Neural cell (in vitro differentiated cells): ENCODE measurements around the gene PRDM11. TPM values are rescaled to one million over a fixed set of nuclear protein-coding genes. Genes with fewer than 3 reads are reported as not detected.

Experiments used
- H2AFZ ChIP-seq: fragments of 200-600, 300-800 bp; sonication (generic), shearing (Covaris generic); 2 replicates; pipeline ENCODE4 v1.6.0; 2014; ENCODE audit warnings: low read depth, mild to moderate bottlenecking, antibody characterized with exemption, low read length, moderate library complexity
- H3F3A ChIP-seq: fragments of 200-600 bp; shearing (Covaris generic); 2 replicates; pipeline ENCODE4 v1.6.1; 2016; ENCODE audit warnings: mild to moderate bottlenecking, moderate library complexity, mixed read lengths, antibody characterized with exemption, low read length; ENCODE audit not compliant: insufficient read depth, poor library complexity, severe bottlenecking
- H3K27ac ChIP-seq: fragments of 200-600, 300-800 bp; sonication (generic), shearing (Covaris generic); 2 replicates; pipeline ENCODE4 v1.5.1; 2014; ENCODE audit warnings: mild to moderate bottlenecking, low read length, moderate library complexity
- H3K27me3 ChIP-seq: fragments of 300-800, 200-600 bp; sonication (generic), shearing (Covaris generic); 2 replicates; pipeline ENCODE4 v1.6.0; 2014; ENCODE audit warnings: mild to moderate bottlenecking, low read depth, low read length, moderate library complexity; ENCODE audit not compliant: insufficient read depth
- H3K36me3 ChIP-seq: fragments of 300-800, 200-600 bp; sonication (generic), shearing (Covaris generic); 2 replicates; pipeline ENCODE4 v1.5.1; 2014; ENCODE audit warnings: mild to moderate bottlenecking, antibody characterized with exemption, low read length, moderate library complexity; ENCODE audit not compliant: insufficient read depth
- H3K4me2 ChIP-seq: fragments of 300-800, 200-600 bp; sonication (generic), shearing (Covaris generic); 2 replicates; pipeline ENCODE4 v1.6.0; 2014; ENCODE audit warnings: mild to moderate bottlenecking, low read length
- H3K4me3 ChIP-seq: fragments of 300-800, 200-600 bp; sonication (generic), shearing (Covaris generic); 2 replicates; pipeline ENCODE4 v1.5.1; 2014; ENCODE audit warnings: mild to moderate bottlenecking, low read length, moderate library complexity
- H3K79me2 ChIP-seq: fragments of 200-600 bp; shearing (Covaris generic); replicated peaks from 2 replicates; pipeline ENCODE4 v1.6.0; 2014; ENCODE audit warnings: mild to moderate bottlenecking, low read length, moderate library complexity; ENCODE audit not compliant: insufficient read depth
- H3K9ac ChIP-seq: fragments of 300-800, 200-600 bp; sonication (generic), shearing (Covaris generic); 2 replicates; pipeline ENCODE4 v1.6.1; 2016; ENCODE audit warnings: mild to moderate bottlenecking, low read length, mixed read lengths
- H3K9me2 ChIP-seq: fragments of 200-600 bp; shearing (Covaris generic); 2 replicates; pipeline ENCODE4 v1.6.1; 2016; ENCODE audit warnings: mild to moderate bottlenecking, low read length, mixed read lengths; ENCODE audit not compliant: insufficient read depth
- H3K9me3 ChIP-seq: fragments of 200-600, 300-800 bp; sonication (generic), shearing (Covaris generic); 2 replicates; pipeline ENCODE4 v1.6.1; 2016; ENCODE audit warnings: mild to moderate bottlenecking, mixed run types, low read length, moderate library complexity, mixed read lengths
- H4K20me1 ChIP-seq: fragments of 200-600 bp; shearing (Covaris generic); 2 replicates; pipeline ENCODE4 v1.6.1; 2016; ENCODE audit warnings: mild to moderate bottlenecking, mixed run types; ENCODE audit not compliant: insufficient read depth
- CTCF ChIP-seq: fragments of 450-650 bp; IDR thresholded peaks from 2 replicates; pipeline ENCODE4 v1.5.1; 2014; ENCODE audit warnings: antibody characterized with exemption, mild to moderate bottlenecking, moderate library complexity; ENCODE audit not compliant: poor library complexity, severe bottlenecking
- EP300 ChIP-seq: fragments of 450-650 bp; conservative IDR thresholded peaks from 2 replicates; pipeline ENCODE4 v1.6.1; 2014; ENCODE audit warnings: antibody characterized with exemption, mild to moderate bottlenecking, moderate library complexity; ENCODE audit not compliant: poor library complexity, severe bottlenecking
- EZH2 ChIP-seq: fragments of 200-600, 300-800 bp; shearing (Covaris generic), sonication (generic); IDR thresholded peaks from 2 replicates; pipeline ENCODE4 v1.6.1; 2014; ENCODE audit warnings: antibody characterized with exemption, low read length, borderline replicate concordance, mild to moderate bottlenecking; ENCODE audit not compliant: insufficient read depth, poor library complexity, severe bottlenecking
- MXI1 ChIP-seq: fragments of 450-650 bp; conservative IDR thresholded peaks from 2 replicates; pipeline ENCODE4 v1.6.1; 2014; ENCODE audit warnings: antibody characterized with exemption, mild to moderate bottlenecking; ENCODE audit not compliant: poor library complexity, severe bottlenecking
- POLR2AphosphoS5 ChIP-seq: IDR thresholded peaks from 2 replicates; pipeline ENCODE4 v1.6.1; 2012
- RAD21 ChIP-seq: fragments of 450-650 bp; conservative IDR thresholded peaks from 2 replicates; pipeline ENCODE4 v1.6.1; 2014; ENCODE audit warnings: antibody characterized with exemption, mild to moderate bottlenecking, moderate library complexity
- SMC3 ChIP-seq: fragments of 450-650 bp; conservative IDR thresholded peaks from 2 replicates; pipeline ENCODE4 v1.6.1; 2014; ENCODE audit warnings: antibody characterized with exemption, mild to moderate bottlenecking, moderate library complexity; ENCODE audit not compliant: poor library complexity
- TAF1 ChIP-seq: IDR thresholded peaks from 2 replicates; pipeline ENCODE4 v1.6.1; 2012; ENCODE audit warnings: low read depth
- polyA plus RNA-seq: library from polyadenylated mRNA; depleted of rRNA; stranded (reverse); fragments of >200 nt; gene quantifications from 2 replicates; pipeline ENCODE4 v1.2.3, GENCODE V29; 2014
- TF ChIP-seq, protein P1 (sequence below): IDR thresholded peaks from 2 replicates; pipeline ENCODE4 v1.6.1; 2012; ENCODE audit warnings: borderline replicate concordance

Gene PRDM11
- polyA plus RNA-seq, 1 donor from 2014 or later, result 2.0 TPM

- no peak overlapping the region for H3K9ac ChIP-seq
- H2AFZ ChIP-seq, result no peak overlapping the region
- no peaks in the 10 kb centered on the region for H4K20me1 ChIP-seq
- TF ChIP-seq CTCF, result no peak
- no peak for TF ChIP-seq EZH2
- TF ChIP-seq SMC3, result no peak
- TF ChIP-seq EP300, result no peak
- TF ChIP-seq, protein P1, sequence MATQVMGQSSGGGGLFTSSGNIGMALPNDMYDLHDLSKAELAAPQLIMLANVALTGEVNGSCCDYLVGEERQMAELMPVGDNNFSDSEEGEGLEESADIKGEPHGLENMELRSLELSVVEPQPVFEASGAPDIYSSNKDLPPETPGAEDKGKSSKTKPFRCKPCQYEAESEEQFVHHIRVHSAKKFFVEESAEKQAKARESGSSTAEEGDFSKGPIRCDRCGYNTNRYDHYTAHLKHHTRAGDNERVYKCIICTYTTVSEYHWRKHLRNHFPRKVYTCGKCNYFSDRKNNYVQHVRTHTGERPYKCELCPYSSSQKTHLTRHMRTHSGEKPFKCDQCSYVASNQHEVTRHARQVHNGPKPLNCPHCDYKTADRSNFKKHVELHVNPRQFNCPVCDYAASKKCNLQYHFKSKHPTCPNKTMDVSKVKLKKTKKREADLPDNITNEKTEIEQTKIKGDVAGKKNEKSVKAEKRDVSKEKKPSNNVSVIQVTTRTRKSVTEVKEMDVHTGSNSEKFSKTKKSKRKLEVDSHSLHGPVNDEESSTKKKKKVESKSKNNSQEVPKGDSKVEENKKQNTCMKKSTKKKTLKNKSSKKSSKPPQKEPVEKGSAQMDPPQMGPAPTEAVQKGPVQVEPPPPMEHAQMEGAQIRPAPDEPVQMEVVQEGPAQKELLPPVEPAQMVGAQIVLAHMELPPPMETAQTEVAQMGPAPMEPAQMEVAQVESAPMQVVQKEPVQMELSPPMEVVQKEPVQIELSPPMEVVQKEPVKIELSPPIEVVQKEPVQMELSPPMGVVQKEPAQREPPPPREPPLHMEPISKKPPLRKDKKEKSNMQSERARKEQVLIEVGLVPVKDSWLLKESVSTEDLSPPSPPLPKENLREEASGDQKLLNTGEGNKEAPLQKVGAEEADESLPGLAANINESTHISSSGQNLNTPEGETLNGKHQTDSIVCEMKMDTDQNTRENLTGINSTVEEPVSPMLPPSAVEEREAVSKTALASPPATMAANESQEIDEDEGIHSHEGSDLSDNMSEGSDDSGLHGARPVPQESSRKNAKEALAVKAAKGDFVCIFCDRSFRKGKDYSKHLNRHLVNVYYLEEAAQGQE, result no peak
- TF ChIP-seq POLR2AphosphoS5, result no peak
- no peak for TF ChIP-seq RAD21
- no peaks in the 10 kb centered on the region for H3K9me3 ChIP-seq
- H3K27me3 ChIP-seq, result no peaks in the 10 kb centered on the region
- no peak overlapping the region for H3K27ac ChIP-seq
- no peak overlapping the region for H3K4me3 ChIP-seq
- no peaks in the 10 kb centered on the region for H3K9me2 ChIP-seq
- no peaks in the 10 kb centered on the region for H3F3A ChIP-seq
- H3K79me2 ChIP-seq, result no peaks in the 10 kb centered on the region
- H3K4me2 ChIP-seq, result no peak overlapping the region
- peaks cover 8% of the 10 kb centered on the region for H3K36me3 ChIP-seq
Observed at GRCh38 chr11:45245218-45246045, 99.0 kb downstream of the PRDM11 start.

DNA sequence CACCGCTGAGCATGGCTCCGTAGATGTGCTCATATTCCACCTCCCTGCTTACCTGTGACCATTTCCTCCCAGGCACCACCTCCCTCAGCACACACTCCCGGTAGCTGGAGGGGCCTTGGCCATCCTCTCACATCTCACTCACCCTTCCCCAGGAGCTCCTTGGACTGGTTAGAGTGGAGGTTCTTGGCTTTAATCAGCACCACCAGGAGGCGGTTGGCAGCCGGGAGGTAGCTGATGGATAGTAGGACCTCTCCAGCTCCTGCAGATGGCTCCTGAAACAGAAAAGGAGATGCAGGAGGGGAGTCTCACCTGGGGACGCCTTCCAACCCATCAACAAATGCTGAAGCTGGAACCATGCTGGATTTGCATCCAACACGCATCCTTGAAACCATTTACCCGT is 99.8 kb downstream of the PRDM11 start:
- no peak overlapping the region for H3K9ac ChIP-seq
- no peaks in the 10 kb centered on the region for H4K20me1 ChIP-seq
- no peaks in the 10 kb centered on the region for H3K79me2 ChIP-seq
- no peaks in the 10 kb centered on the region for H3K27me3 ChIP-seq
- H3K27ac ChIP-seq, result no peak overlapping the region
- no peak overlapping the region for H2AFZ ChIP-seq
- H3F3A ChIP-seq, result no peaks in the 10 kb centered on the region
- H3K36me3 ChIP-seq, result peaks cover 8% of the 10 kb centered on the region
- H3K4me2 ChIP-seq, result no peak overlapping the region
- no peaks in the 10 kb centered on the region for H3K9me3 ChIP-seq
- H3K9me2 ChIP-seq, result no peaks in the 10 kb centered on the region
- TF ChIP-seq MXI1 (no peak), CTCF (no peak), EZH2 (no peak), RAD21 (no peak), POLR2AphosphoS5 (no peak), TAF1 (no peak), SMC3 (no peak), EP300 (no peak)
- TF ChIP-seq, protein P1, result no peak
- H3K4me3 ChIP-seq, result no peak overlapping the region
